Nephron (organoid): Measurements from ENCODE around the gene PDGFA.

Experiments used
- H3K27ac Mint-ChIP-seq, 3 experiments: 2 replicates each; pipeline ENCODE4 v1.8.0; 2020; ENCODE audit warnings: mixed read lengths in 3 of 3, mild to moderate bottlenecking in 2 of 3, moderate library complexity in 1 of 3
- H3K27me3 Mint-ChIP-seq: 2 replicates; pipeline ENCODE4 v1.8.0; 2021; ENCODE audit warnings: low read depth, mild to moderate bottlenecking, moderate library complexity, mixed read lengths
- H3K36me3 Mint-ChIP-seq: 2 replicates; pipeline ENCODE4 v1.8.0; 2020; ENCODE audit warnings: low read depth, mixed read lengths
- H3K4me1 Mint-ChIP-seq: 2 replicates; pipeline ENCODE4 v1.8.0; 2020; ENCODE audit warnings: mixed read lengths
- H3K4me3 Mint-ChIP-seq, 3 experiments: 2 replicates each; pipeline ENCODE4 v1.8.0; 2020; ENCODE audit warnings: mild to moderate bottlenecking in 3 of 3, mixed read lengths in 3 of 3, moderate library complexity in 2 of 3
- H3K9me3 Mint-ChIP-seq: 2 replicates; pipeline ENCODE4 v1.8.0; 2020; ENCODE audit warnings: mixed read lengths
- TF ChIP-seq, protein P1 (sequence below), 3 experiments: fragments of 200-600 bp; sonication (generic); IDR thresholded peaks; one replicate each; pipeline ENCODE4 v1.5.0; 2021; ENCODE audit warnings: antibody characterized with exemption in 3 of 3; ENCODE audit not compliant: unreplicated experiment in 3 of 3

Gene PDGFA

DNA sequence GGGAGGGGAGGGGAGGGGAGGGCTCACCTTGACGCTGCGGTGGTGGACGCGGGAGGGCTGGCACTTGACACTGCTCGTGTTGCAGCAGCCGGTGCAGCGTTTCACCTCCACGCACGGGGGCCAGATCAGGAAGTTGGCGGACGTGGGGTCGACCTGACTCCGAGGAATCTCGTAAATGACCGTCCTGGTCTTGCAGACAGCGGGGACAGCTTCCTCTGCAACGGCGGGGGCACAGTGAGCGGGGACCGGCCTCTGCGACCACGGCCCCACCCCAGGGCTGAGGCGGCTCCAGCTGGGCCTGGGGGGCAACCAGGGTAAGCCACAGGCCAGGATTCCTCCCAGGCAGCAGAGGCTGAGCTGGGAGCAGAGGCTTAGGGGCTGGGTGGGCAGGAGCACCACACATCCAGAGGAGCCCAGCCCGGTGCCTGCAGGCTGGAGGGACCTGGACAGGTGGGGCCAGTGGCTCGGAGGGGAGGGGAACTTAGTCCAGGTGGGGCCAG, 8.8 kb downstream of the PDGFA start:
- Mint-ChIP-seq H3K27me3 (peaks cover 7% of the 10 kb centered on the region), H3K27ac (no peak overlapping the region), H3K9me3 (no peaks in the 10 kb centered on the region), H3K36me3 (no peaks in the 10 kb centered on the region), H3K4me3 (no peak overlapping the region), H3K4me1 (peaks cover 21% of the 10 kb centered on the region)
- TF ChIP-seq, protein P1, sequence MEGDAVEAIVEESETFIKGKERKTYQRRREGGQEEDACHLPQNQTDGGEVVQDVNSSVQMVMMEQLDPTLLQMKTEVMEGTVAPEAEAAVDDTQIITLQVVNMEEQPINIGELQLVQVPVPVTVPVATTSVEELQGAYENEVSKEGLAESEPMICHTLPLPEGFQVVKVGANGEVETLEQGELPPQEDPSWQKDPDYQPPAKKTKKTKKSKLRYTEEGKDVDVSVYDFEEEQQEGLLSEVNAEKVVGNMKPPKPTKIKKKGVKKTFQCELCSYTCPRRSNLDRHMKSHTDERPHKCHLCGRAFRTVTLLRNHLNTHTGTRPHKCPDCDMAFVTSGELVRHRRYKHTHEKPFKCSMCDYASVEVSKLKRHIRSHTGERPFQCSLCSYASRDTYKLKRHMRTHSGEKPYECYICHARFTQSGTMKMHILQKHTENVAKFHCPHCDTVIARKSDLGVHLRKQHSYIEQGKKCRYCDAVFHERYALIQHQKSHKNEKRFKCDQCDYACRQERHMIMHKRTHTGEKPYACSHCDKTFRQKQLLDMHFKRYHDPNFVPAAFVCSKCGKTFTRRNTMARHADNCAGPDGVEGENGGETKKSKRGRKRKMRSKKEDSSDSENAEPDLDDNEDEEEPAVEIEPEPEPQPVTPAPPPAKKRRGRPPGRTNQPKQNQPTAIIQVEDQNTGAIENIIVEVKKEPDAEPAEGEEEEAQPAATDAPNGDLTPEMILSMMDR (IDR thresholded peaks at IDR 0.05; ENCODE audit: unreplicated experiment in 3 of 3), result no peak

GRCh38 chr7:510131-510481, 9.5 kb downstream of the PDGFA start:
- no peak overlapping the region for H3K4me3 Mint-ChIP-seq
- H3K27me3 Mint-ChIP-seq, result peaks cover 6% of the 10 kb centered on the region
- H3K36me3 Mint-ChIP-seq, result peaks cover 3% of the 10 kb centered on the region
- H3K4me1 Mint-ChIP-seq, result peaks cover 19% of the 10 kb centered on the region
- H3K9me3 Mint-ChIP-seq, result no peaks in the 10 kb centered on the region
- no peak overlapping the region for H3K27ac Mint-ChIP-seq
- TF ChIP-seq, protein P1 (IDR thresholded peaks at IDR 0.05; ENCODE audit: unreplicated experiment in 3 of 3), result no peak

- no peak overlapping the region for H3K27ac Mint-ChIP-seq
- H3K36me3 Mint-ChIP-seq, result peaks cover 4% of the 10 kb centered on the region
- H3K4me3 Mint-ChIP-seq, result no peak overlapping the region
- peaks cover 17% of the 10 kb centered on the region for H3K4me1 Mint-ChIP-seq
- TF ChIP-seq, protein P1 (IDR thresholded peaks at IDR 0.05; ENCODE audit: unreplicated experiment in 3 of 3), result no peak
- no peaks in the 10 kb centered on the region for H3K9me3 Mint-ChIP-seq
- H3K27me3 Mint-ChIP-seq, result peaks cover 4% of the 10 kb centered on the region
Observed at GRCh38 chr7:509426-510130, 10.1 kb downstream of the PDGFA start.

DNA sequence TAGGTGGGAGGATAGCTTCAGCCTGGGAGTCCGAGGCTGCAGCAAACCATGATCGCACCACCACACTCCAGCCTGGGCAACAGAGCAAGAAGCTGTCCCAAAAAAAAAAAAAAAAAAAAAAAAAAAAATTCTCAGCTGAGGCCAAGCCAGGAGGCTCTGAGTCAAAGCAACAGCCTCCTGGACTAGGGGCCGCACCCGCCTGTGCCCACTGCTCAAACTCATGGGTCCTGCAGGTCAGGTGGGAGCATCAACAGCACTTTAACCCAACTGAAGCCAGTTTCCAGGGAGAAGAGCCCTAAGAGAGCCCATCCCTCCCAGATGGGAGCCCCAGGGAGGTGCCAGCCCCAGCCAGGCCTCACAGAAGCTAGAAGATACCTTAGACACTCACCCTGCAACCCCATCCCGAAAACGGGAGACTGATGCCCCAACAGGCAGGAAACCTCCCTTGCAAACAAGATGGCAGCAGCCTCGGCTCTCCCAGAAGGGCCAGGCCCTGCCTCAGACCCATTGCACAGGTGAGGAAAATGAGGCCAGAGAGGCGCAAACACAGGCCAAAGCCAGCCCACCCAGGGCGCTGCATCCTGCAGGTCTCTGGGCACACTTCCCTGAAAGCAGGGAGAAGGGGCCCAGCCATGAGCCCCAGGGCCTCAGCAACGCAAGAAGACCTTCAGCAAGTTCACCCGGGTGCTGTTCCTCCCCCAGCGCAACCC, 11.0 kb downstream of the PDGFA start:
- no peak overlapping the region for H3K4me3 Mint-ChIP-seq
- H3K4me1 Mint-ChIP-seq, result peaks cover 15% of the 10 kb centered on the region
- H3K27ac Mint-ChIP-seq, result no peak overlapping the region
- TF ChIP-seq, protein P1 (IDR thresholded peaks at IDR 0.05; ENCODE audit: unreplicated experiment in 3 of 3), result no peak
- H3K9me3 Mint-ChIP-seq, result no peaks in the 10 kb centered on the region
- peaks cover 4% of the 10 kb centered on the region for H3K36me3 Mint-ChIP-seq
- peaks cover 4% of the 10 kb centered on the region for H3K27me3 Mint-ChIP-seq

GRCh38 chr7:507623-508300, 11.9 kb downstream of the PDGFA start:
- Mint-ChIP-seq H3K27me3 (peaks cover 4% of the 10 kb centered on the region), H3K9me3 (no peaks in the 10 kb centered on the region), H3K4me3 (no peak overlapping the region), H3K27ac (no peak overlapping the region), H3K4me1 (peaks cover 16% of the 10 kb centered on the region), H3K36me3 (peaks cover 6% of the 10 kb centered on the region)
- TF ChIP-seq, protein P1 (IDR thresholded peaks at IDR 0.05; ENCODE audit: unreplicated experiment in 3 of 3), result no peak
